T-helper 17 cell (primary cell): ENCODE data around the gene TSGA10IP. TPM values are rescaled to one million over a fixed set of nuclear protein-coding genes. Genes with fewer than 3 reads are reported as not detected.

Source experiments
- ATAC-seq: fragments of 150-1000 bp; cut with Tn5 transposase; 2 replicates; pipeline ENCODE4 v1.10.0; 2021; ENCODE audit warnings: mild to moderate bottlenecking, moderate library complexity
- DNase-seq, 3 donors: peaks; one replicate each; pipeline versions ENCODE4 v3.0.0 to v3.0.0-alpha.2; 2020 to 2021
- H3K9me3 ChIP-seq: one replicate; pipeline ENCODE4 v1.7.0; 2013; ENCODE audit warnings: low read length, mild to moderate bottlenecking; ENCODE audit not compliant: control insufficient read depth, poor library complexity, severe bottlenecking
- H3K27ac Mint-ChIP-seq: one replicate; pipeline ENCODE4 v1.8.0; 2022; ENCODE audit warnings: mild to moderate bottlenecking, moderate library complexity, mixed read lengths
- H3K27me3 Mint-ChIP-seq: one replicate; pipeline ENCODE4 v1.8.0; 2022; ENCODE audit warnings: mixed read lengths
- H3K36me3 Mint-ChIP-seq: one replicate; pipeline ENCODE4 v1.8.0; 2022; ENCODE audit warnings: low read depth, mixed read lengths
- H3K4me1 Mint-ChIP-seq: one replicate; pipeline ENCODE4 v1.8.0; 2022; ENCODE audit warnings: mild to moderate bottlenecking, mixed read lengths
- H3K4me3 Mint-ChIP-seq: one replicate; pipeline ENCODE4 v1.8.0; 2022; ENCODE audit warnings: mild to moderate bottlenecking, moderate library complexity, mixed read lengths
- total RNA-seq, 4 donors: library from RNA in 2 of 4; stranded (reverse) in 2 of 4; gene quantifications; one replicate each; pipeline ENCODE4 v1.2.3 and lab custom pipeline; 2022 to 2026

The TSGA10IP gene
- total RNA-seq, 2 donors from 2014 or later = not detected

DNA sequence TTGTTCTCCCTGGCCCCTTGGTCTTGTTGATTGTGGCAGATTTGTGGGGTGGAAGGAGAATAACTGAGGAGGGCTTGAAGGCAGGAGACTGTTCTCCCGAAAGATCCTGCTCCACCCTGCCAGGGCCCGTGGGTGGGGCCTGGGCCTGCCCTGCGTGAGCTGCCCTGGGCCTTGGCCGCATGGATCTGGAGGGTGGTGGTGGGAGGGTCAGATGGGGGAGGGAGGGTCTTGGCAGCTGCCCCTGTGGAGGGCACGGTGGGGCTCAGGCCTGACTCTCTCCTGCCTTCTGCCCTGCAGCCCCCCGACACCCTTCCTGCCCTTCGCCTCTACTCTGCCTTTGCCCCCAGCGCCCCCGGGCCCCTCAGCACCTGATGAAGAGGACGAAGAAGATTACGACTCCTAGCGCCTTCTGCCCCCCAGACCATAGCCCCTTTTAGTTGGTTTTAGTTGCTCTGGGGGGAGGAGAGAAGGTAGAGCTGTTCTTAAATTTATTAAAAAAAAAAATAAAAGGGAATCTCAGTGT, 24.2 kb upstream of the TSGA10IP start:
- Mint-ChIP-seq H3K27ac (peak overlapping the region; percentile 72), H3K4me3 (peak overlapping the region; percentile 31), H3K4me1 (peaks cover 22% of the 10 kb centered on the region), H3K36me3 (no peaks in the 10 kb centered on the region), H3K27me3 (no peaks in the 10 kb centered on the region)
- no peaks in the 10 kb centered on the region for H3K9me3 ChIP-seq
- DNase-seq (no peak), ATAC-seq (no peak)

- H3K9me3 ChIP-seq = no peaks in the 10 kb centered on the region
- Mint-ChIP-seq H3K27me3 (no peaks in the 10 kb centered on the region), H3K36me3 (no peaks in the 10 kb centered on the region), H3K4me3 (peak overlapping the region; percentile 41), H3K4me1 (peaks cover 18% of the 10 kb centered on the region), H3K27ac (peak overlapping the region; percentile 72)
- ATAC-seq (no peak), DNase-seq (no peak)
These were observed 23.4 kb upstream of the TSGA10IP start for GRCh38 chr11:65921876-65922275.

GRCh38 chr11:65922565-65922964, 22.7 kb upstream of the TSGA10IP start:
- Mint-ChIP-seq H3K4me1 (peaks cover 19% of the 10 kb centered on the region), H3K27me3 (no peaks in the 10 kb centered on the region), H3K27ac (peak overlapping the region; percentile 72), H3K4me3 (no peak overlapping the region), H3K36me3 (no peaks in the 10 kb centered on the region)
- H3K9me3 ChIP-seq = no peaks in the 10 kb centered on the region
- ATAC-seq (no peak), DNase-seq (no peak)

- no peak overlapping the region for H3K4me3 Mint-ChIP-seq
- H3K27me3 Mint-ChIP-seq = no peaks in the 10 kb centered on the region
- ATAC-seq = no peak
- no peaks in the 10 kb centered on the region for H3K36me3 Mint-ChIP-seq
- DNase-seq = no peak
- H3K4me1 Mint-ChIP-seq = peaks cover 25% of the 10 kb centered on the region
- no peaks in the 10 kb centered on the region for H3K9me3 ChIP-seq
- no peak overlapping the region for H3K27ac Mint-ChIP-seq
These were observed 19.9 kb upstream of the TSGA10IP start for GRCh38 chr11:65925397-65925796.

GRCh38 chr11:65927904-65928397, 17.3 kb upstream of the TSGA10IP start:
- Mint-ChIP-seq H3K4me3 (peak overlapping the region; percentile 77), H3K27ac (peak overlapping the region; percentile 96), H3K4me1 (peaks cover 26% of the 10 kb centered on the region), H3K27me3 (no peaks in the 10 kb centered on the region), H3K36me3 (no peaks in the 10 kb centered on the region)
- H3K9me3 ChIP-seq = no peaks in the 10 kb centered on the region
- DNase-seq (peak; percentile 42 to 55 (median 50)), ATAC-seq (peak; percentile 98)

GRCh38 chr11:65928667-65929066, 16.6 kb upstream of the TSGA10IP start:
- no peak for DNase-seq

DNA sequence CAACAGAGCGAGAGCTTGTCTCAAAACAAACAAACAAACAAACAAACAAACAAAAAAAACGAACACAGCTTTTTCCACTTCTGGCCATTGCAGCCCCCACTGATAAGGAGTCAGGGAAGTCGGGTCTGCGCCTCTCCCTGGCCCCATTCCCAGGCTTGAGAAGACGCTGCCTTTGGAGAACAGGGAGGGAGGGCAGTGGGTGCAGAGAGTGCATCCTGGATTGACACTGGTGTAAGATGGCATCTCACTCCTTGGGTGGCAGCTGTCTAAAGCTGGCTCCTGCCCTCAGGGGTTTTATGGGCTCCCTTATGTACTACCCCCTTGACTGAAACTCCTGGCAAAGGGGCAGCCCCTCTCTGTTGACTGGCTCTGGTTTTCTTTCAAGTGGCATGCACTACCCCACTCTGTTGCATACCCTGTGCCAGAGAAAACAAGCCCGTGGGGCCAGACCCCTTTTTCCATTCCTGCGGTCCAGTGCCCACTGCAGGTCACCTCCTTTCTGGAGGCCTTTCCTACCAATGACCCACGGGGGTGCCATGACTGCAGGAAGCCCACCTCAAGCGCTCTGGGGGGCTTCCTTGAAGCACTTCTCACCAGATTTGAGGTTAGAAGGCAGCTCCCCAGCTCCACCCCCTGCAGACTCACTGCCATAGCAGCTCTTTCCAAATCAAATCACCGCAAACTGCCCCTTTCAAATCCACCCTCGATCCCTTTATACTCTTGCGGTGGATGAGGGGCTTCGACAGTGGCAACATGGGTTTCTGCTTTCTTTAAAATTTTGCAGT, 13.3 kb upstream of the TSGA10IP start:
- no peak overlapping the region for H3K27ac Mint-ChIP-seq
- no peak for ATAC-seq

More at GRCh38 chr11:65928667-65929066, 16.6 kb upstream of the TSGA10IP start:
- no peaks in the 10 kb centered on the region for H3K9me3 ChIP-seq
- Mint-ChIP-seq H3K4me1 (peaks cover 26% of the 10 kb centered on the region), H3K27me3 (no peaks in the 10 kb centered on the region), H3K36me3 (no peaks in the 10 kb centered on the region), H3K27ac (peak overlapping the region; percentile 96), H3K4me3 (peak overlapping the region; percentile 77)
- ATAC-seq = no peak

GRCh38 chr11:65932558-65932919, 12.7 kb upstream of the TSGA10IP start:
- no peak overlapping the region for H3K27ac Mint-ChIP-seq
- peaks cover 19% of the 10 kb centered on the region for H3K4me1 Mint-ChIP-seq
- ATAC-seq = no peak
- DNase-seq = no peak
- H3K36me3 Mint-ChIP-seq = no peaks in the 10 kb centered on the region
- H3K9me3 ChIP-seq = no peaks in the 10 kb centered on the region
- H3K27me3 Mint-ChIP-seq = no peaks in the 10 kb centered on the region
- H3K4me3 Mint-ChIP-seq = no peak overlapping the region

More for the DNA sequence above, 13.3 kb upstream of the TSGA10IP start:
- DNase-seq = no peak
- H3K27me3 Mint-ChIP-seq = no peaks in the 10 kb centered on the region
- no peaks in the 10 kb centered on the region for H3K9me3 ChIP-seq
- no peak overlapping the region for H3K4me3 Mint-ChIP-seq
- H3K4me1 Mint-ChIP-seq = peaks cover 23% of the 10 kb centered on the region
- H3K36me3 Mint-ChIP-seq = no peaks in the 10 kb centered on the region

DNA sequence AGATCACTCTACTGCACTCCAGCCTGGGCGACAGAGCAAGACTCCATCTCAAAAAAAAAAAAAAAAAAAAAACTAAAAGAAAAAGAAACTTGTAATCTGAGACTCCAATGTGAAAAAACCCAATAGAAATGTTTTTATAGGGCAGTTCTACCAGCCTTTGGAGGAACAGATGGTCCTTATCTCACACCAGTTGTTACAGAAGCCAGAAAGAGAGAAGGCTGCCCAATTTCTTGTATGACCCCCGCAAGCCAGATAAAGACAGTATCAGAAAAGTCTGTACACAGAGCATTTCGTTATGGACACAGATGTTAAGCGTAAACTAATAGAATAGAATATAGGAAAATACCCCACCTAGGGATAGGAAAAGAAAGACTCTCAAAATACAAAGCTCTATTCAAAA, 11.3 kb upstream of the TSGA10IP start:
- H3K27me3 Mint-ChIP-seq = no peaks in the 10 kb centered on the region
- H3K4me3 Mint-ChIP-seq = no peak overlapping the region
- no peaks in the 10 kb centered on the region for H3K9me3 ChIP-seq
- no peak for ATAC-seq
- DNase-seq = no peak
- peaks cover 9% of the 10 kb centered on the region for H3K4me1 Mint-ChIP-seq
- no peak overlapping the region for H3K27ac Mint-ChIP-seq
- H3K36me3 Mint-ChIP-seq = no peaks in the 10 kb centered on the region

GRCh38 chr11:65937766-65938165, 7.5 kb upstream of the TSGA10IP start:
- Mint-ChIP-seq H3K4me1 (peaks cover 6% of the 10 kb centered on the region), H3K36me3 (peaks cover 5% of the 10 kb centered on the region), H3K4me3 (no peak overlapping the region), H3K27me3 (no peaks in the 10 kb centered on the region), H3K27ac (no peak overlapping the region)
- no peak for ATAC-seq
- no peak for DNase-seq
- no peaks in the 10 kb centered on the region for H3K9me3 ChIP-seq

GRCh38 chr11:65941720-65942310, 3.5 kb upstream of the TSGA10IP start:
- Mint-ChIP-seq H3K36me3 (peaks cover 5% of the 10 kb centered on the region), H3K4me3 (no peak overlapping the region), H3K27ac (no peak overlapping the region), H3K4me1 (peaks cover 6% of the 10 kb centered on the region), H3K27me3 (no peaks in the 10 kb centered on the region)
- no peak for DNase-seq
- no peak for ATAC-seq
- H3K9me3 ChIP-seq = no peaks in the 10 kb centered on the region

- ATAC-seq (no peak), DNase-seq (no peak)
- Mint-ChIP-seq H3K36me3 (peaks cover 5% of the 10 kb centered on the region), H3K27me3 (no peaks in the 10 kb centered on the region), H3K27ac (no peak overlapping the region), H3K4me3 (no peak overlapping the region), H3K4me1 (peaks cover 6% of the 10 kb centered on the region)
- H3K9me3 ChIP-seq = no peaks in the 10 kb centered on the region
These were observed 2.7 kb upstream of the TSGA10IP start for GRCh38 chr11:65942531-65942930.

- no peaks in the 10 kb centered on the region for H3K9me3 ChIP-seq
- Mint-ChIP-seq H3K4me1 (peaks cover 6% of the 10 kb centered on the region), H3K36me3 (peaks cover 5% of the 10 kb centered on the region), H3K4me3 (no peak overlapping the region), H3K27ac (no peak overlapping the region), H3K27me3 (no peaks in the 10 kb centered on the region)
- no peak for DNase-seq
- ATAC-seq = no peak
These were observed 1.1 kb upstream of the TSGA10IP start for GRCh38 chr11:65944191-65944590.
